ENCODE results near the gene ERBB2. TPM values are rescaled to one million over a fixed set of nuclear protein-coding genes. Genes with fewer than 3 reads are reported as not detected.

Gene ERBB2
- total and polyA plus RNA-seq, 2 of the 13 experiments (the other 11 are each of a cell fraction or from before 2014, with no cell fraction given), result 57.7 to 64.1 TPM

- TF ChIP-seq ZSCAN20 (CRISPR knock-in tag; IDR thresholded peaks at IDR 0.05; ENCODE audit: borderline replicate concordance) (0 out of 2 replicates have a peak, but pooled peaks have one; percentile 22), ZBTB10 (CRISPR knock-in tag; IDR thresholded peaks at IDR 0.05; ENCODE audit: borderline replicate concordance) (peak; percentile 98), MEF2D (CRISPR knock-in tag; IDR thresholded peaks at IDR 0.05) (peak; percentile 74; the same call in 1 of the 2 replicates), MYC (CRISPR knock-in tag; IDR thresholded peaks at IDR 0.05; ENCODE audit: borderline replicate concordance) (no peak), ZMAT5 (CRISPR knock-in tag; IDR thresholded peaks at IDR 0.05; ENCODE audit: borderline replicate concordance, low read depth) (no peak), ZNF589 (CRISPR knock-in tag; conservative IDR thresholded peaks at IDR 0.05) (no peak), KDM2A (CRISPR knock-in tag; IDR thresholded peaks at IDR 0.05; ENCODE audit: borderline replicate concordance, low read depth) (peak; percentile 57; the same call in 1 of the 2 replicates), ZNF276 (CRISPR knock-in tag; IDR thresholded peaks at IDR 0.05; ENCODE audit: low read depth) (no peak), SNAPC5 (CRISPR knock-in tag; IDR thresholded peaks at IDR 0.05; ENCODE audit: borderline replicate concordance) (0 out of 2 replicates have a peak, but pooled peaks have one; percentile 32), ZNF264 (CRISPR knock-in tag; IDR thresholded peaks at IDR 0.05) (peak; percentile 50; the same call in 1 of the 2 replicates), STAG1 (CRISPR knock-in tag; IDR thresholded peaks at IDR 0.05) (no peak), NR2C2 (CRISPR knock-in tag; IDR thresholded peaks at IDR 0.05; ENCODE audit: borderline replicate concordance) (peak; percentile 82), POLR2A (IDR thresholded peaks at IDR 0.05; ENCODE audit: insufficient read depth in 1 of 2, low read depth in 2 of 2, low read length in 2 of 2) (peak in 1 of 2 experiments; percentile 58; a peak in 2 of 4 replicates), ELF3 (CRISPR knock-in tag; IDR thresholded peaks at IDR 0.05) (peak; percentile 87), ZNF800 (CRISPR knock-in tag; IDR thresholded peaks at IDR 0.05) (no peak), ZNF350 (CRISPR knock-in tag; IDR thresholded peaks at IDR 0.05; ENCODE audit: borderline replicate concordance, low read depth) (no peak; the same call in 1 of the 2 replicates), LCORL (IDR thresholded peaks at IDR 0.05) (no peak), LCORL (CRISPR knock-in tag; IDR thresholded peaks at IDR 0.05) (peak; percentile 85), SOX6 (IDR thresholded peaks at IDR 0.05) (no peak), SOX6 (CRISPR knock-in tag; IDR thresholded peaks at IDR 0.05) (peak; percentile 75), JARID2 (CRISPR knock-in tag; IDR thresholded peaks at IDR 0.05; ENCODE audit: insufficient replicate concordance) (no peak), ASH2L (IDR thresholded peaks at IDR 0.05; ENCODE audit: insufficient read length, low read depth, low read length) (no peak), ZFYVE20 (CRISPR knock-in tag; IDR thresholded peaks at IDR 0.05; ENCODE audit: borderline replicate concordance, low read depth) (no peak)
Observed at GRCh38 chr17:39674702-39675389, 25.0 kb upstream of the ERBB2 start (continued).
